Naive thymus-derived CD4-positive, alpha-beta T cell (primary cell): ENCODE results near the gene YIPF4. TPM values are rescaled to one million over a fixed set of nuclear protein-coding genes. Genes with fewer than 3 reads are reported as not detected.
"Not testable (repeated sequence)": the region's sequence is repeated elsewhere in the genome, so short reads cannot be mapped to it uniquely, and the experiment has no call there.

Experiments
- ATAC-seq: fragments of 150-1000 bp; cut with Tn5 transposase; 2 replicates; pipeline ENCODE4 v1.10.0; 2021; ENCODE audit warnings: mild to moderate bottlenecking, moderate library complexity
- CTCF ChIA-PET: fragments of 350-600 bp; sonication (Branson Sonifier 250); formaldehyde crosslinking; loops from one replicate; lab custom pipeline; 2021; ENCODE audit warnings: antibody characterized with exemption; lab: Charles Lee
- POLR2A ChIA-PET: fragments of 350-600 bp; sonication (Branson Sonifier 250); formaldehyde crosslinking; loops from one replicate; lab custom pipeline; 2021; ENCODE audit warnings: antibody characterized with exemption, inconsistent platforms; lab: Charles Lee
- DNase-seq, 9 donors: peaks; one replicate each; pipeline versions ENCODE4 v3.0.0 to v3.0.0-alpha.2; 2020 to 2022; ENCODE audit warnings: mixed read lengths in 1 of 9
- H3K27ac ChIP-seq: one replicate; pipeline ENCODE4 v1.7.0; 2013; ENCODE audit warnings: mild to moderate bottlenecking, low read depth, low read length, moderate library complexity
- H3K27me3 ChIP-seq, 2 donors: one replicate each; pipeline ENCODE4 v1.7.0; 2013; ENCODE audit warnings: low read length in 2 of 2, mild to moderate bottlenecking in 2 of 2, moderate library complexity in 2 of 2; ENCODE audit not compliant: control insufficient read depth in 2 of 2, insufficient read depth in 2 of 2
- H3K36me3 ChIP-seq, 3 experiments: 1 replicate in 2 of 3; 2 replicates in 1 of 3; pipeline ENCODE4 v1.7.0; 2013; ENCODE audit warnings: low read length in 3 of 3, mild to moderate bottlenecking in 3 of 3, moderate library complexity in 1 of 3; ENCODE audit not compliant: insufficient read depth in 3 of 3, control insufficient read depth in 2 of 3
- H3K4me1 ChIP-seq, 2 donors: one replicate each; pipeline ENCODE4 v1.7.0; 2013; ENCODE audit warnings: low read length in 2 of 2, mild to moderate bottlenecking in 2 of 2, moderate library complexity in 1 of 2; ENCODE audit not compliant: control insufficient read depth in 2 of 2, insufficient read depth in 2 of 2
- H3K4me3 ChIP-seq: 2 replicates; pipeline ENCODE4 v1.7.0; 2013; ENCODE audit warnings: mild to moderate bottlenecking, low read length
- H3K9me3 ChIP-seq, 3 experiments: 1 replicate in 2 of 3; 2 replicates in 1 of 3; pipeline ENCODE4 v1.7.0; 2013; ENCODE audit warnings: low read length in 3 of 3; ENCODE audit not compliant: control insufficient read depth in 2 of 3
- H3K27ac Mint-ChIP-seq, 9 donors: one replicate each; pipeline ENCODE4 v1.8.0; 2020 to 2022; ENCODE audit warnings: mixed read lengths in 9 of 9, mild to moderate bottlenecking in 8 of 9, moderate library complexity in 5 of 9, inconsistent platforms in 2 of 9
- H3K27me3 Mint-ChIP-seq, 5 donors: one replicate each; pipeline ENCODE4 v1.8.0; 2021 to 2022; ENCODE audit warnings: mixed read lengths in 5 of 5, mild to moderate bottlenecking in 1 of 5
- H3K36me3 Mint-ChIP-seq, 5 donors: one replicate each; pipeline ENCODE4 v1.8.0; 2020 to 2022; ENCODE audit warnings: mixed read lengths in 5 of 5, mild to moderate bottlenecking in 3 of 5, inconsistent platforms in 1 of 5
- H3K4me1 Mint-ChIP-seq, 7 donors: one replicate each; pipeline ENCODE4 v1.8.0; 2020 to 2022; ENCODE audit warnings: mixed read lengths in 7 of 7, mild to moderate bottlenecking in 3 of 7, inconsistent platforms in 1 of 7
- H3K4me3 Mint-ChIP-seq, 10 donors: one replicate each; pipeline ENCODE4 v1.8.0; 2020 to 2022; ENCODE audit warnings: mild to moderate bottlenecking in 10 of 10, mixed read lengths in 10 of 10, moderate library complexity in 6 of 10, inconsistent platforms in 2 of 10
- H3K9me3 Mint-ChIP-seq, 11 donors: one replicate each; pipeline ENCODE4 v1.8.0; 2020 to 2022; ENCODE audit warnings: mixed read lengths in 11 of 11, mild to moderate bottlenecking in 4 of 11, inconsistent platforms in 1 of 11, moderate library complexity in 1 of 11
- intact Hi-C, 2 donors: fragments of 100-400 bp; cut with micrococcal nuclease; formaldehyde crosslinking; loops; one replicate each; pipeline ENCODE4 v1.15.1; 2023
- polyA plus RNA-seq, 2 donors: library from polyadenylated mRNA; unstranded; fragments of 300-500 nt; fragmentation: Illumina TruSeq; gene quantifications; one replicate each; pipeline ENCODE4 v1.2.3, GENCODE V29; 2021
- total RNA-seq, 6 experiments: library from RNA in 5 of 6; stranded (reverse) in 5 of 6; gene quantifications; 1 replicate in 5 of 6; 2 replicates in 1 of 6; pipeline ENCODE4 v1.2.3 and lab custom pipeline; 2021 to 2026

YIPF4 gene
- total and polyA plus RNA-seq, 7 experiments from 2014 or later: 7.8 to 43.5 (median 24.9) TPM

- H3K4me3 ChIP-seq, POLR2A ChIA-PET, CTCF ChIA-PET: not testable (repeated sequence)
These were observed 15.8 kb downstream of the YIPF4 start for GRCh38 chr2:32293493-32293892.

GRCh38 chr2:32293966-32294562 is 16.4 kb downstream of the YIPF4 start:
- H3K4me3 ChIP-seq, H3K9me3 ChIP-seq, intact Hi-C loops, H3K9me3 Mint-ChIP-seq, H3K27ac Mint-ChIP-seq, H3K36me3 ChIP-seq, POLR2A ChIA-PET, H3K27me3 Mint-ChIP-seq, H3K27ac ChIP-seq, DNase-seq, H3K4me3 Mint-ChIP-seq, H3K4me1 ChIP-seq, CTCF ChIA-PET, H3K27me3 ChIP-seq, ATAC-seq: not testable (repeated sequence)
- Mint-ChIP-seq H3K36me3 (peaks cover 0 to 37% (median 27%) of the 10 kb centered on the region in 5 donors), H3K4me1 (peaks cover 6 to 12% (median 8%) of the 10 kb centered on the region in 7 donors)

More at GRCh38 chr2:32293493-32293892, 15.8 kb downstream of the YIPF4 start:
- H3K9me3 ChIP-seq, H3K9me3 Mint-ChIP-seq, H3K4me3 Mint-ChIP-seq, intact Hi-C loops, H3K27me3 ChIP-seq, H3K36me3 ChIP-seq, H3K4me1 ChIP-seq, H3K27me3 Mint-ChIP-seq, ATAC-seq, DNase-seq, H3K27ac Mint-ChIP-seq, H3K27ac ChIP-seq: not testable (repeated sequence)
- peaks cover 9 to 18% (median 12%) of the 10 kb centered on the region in 7 donors for H3K4me1 Mint-ChIP-seq
- H3K36me3 Mint-ChIP-seq: peaks cover 0 to 37% (median 27%) of the 10 kb centered on the region in 5 donors

GRCh38 chr2:32310577-32310976 is 32.9 kb downstream of the YIPF4 start:
- no peak overlapping the region for H3K27ac ChIP-seq
- H3K27ac Mint-ChIP-seq: no peak overlapping the region
- H3K9me3 ChIP-seq: no peaks in the 10 kb centered on the region
- CTCF ChIA-PET: no interaction called here
- H3K36me3 Mint-ChIP-seq: peaks cover 0 to 20% (median 15%) of the 10 kb centered on the region in 5 donors
- H3K27me3 Mint-ChIP-seq: no peaks in the 10 kb centered on the region
- H3K4me1 Mint-ChIP-seq: no peaks in the 10 kb centered on the region
- peaks cover 0 to 18% (median under 1%) of the 10 kb centered on the region in 3 experiments for H3K36me3 ChIP-seq
- H3K27me3 ChIP-seq: no peaks in the 10 kb centered on the region
- ATAC-seq (no peak), DNase-seq (no peak)
- H3K9me3 Mint-ChIP-seq: no peaks in the 10 kb centered on the region
- POLR2A ChIA-PET: no interaction called here
- intact Hi-C loops: no loop called here
- H3K4me3 ChIP-seq: no peak overlapping the region
- no peaks in the 10 kb centered on the region for H3K4me1 ChIP-seq
- H3K4me3 Mint-ChIP-seq: no peak overlapping the region

GRCh38 chr2:32314886-32315285 is 37.2 kb downstream of the YIPF4 start:
- ATAC-seq (no peak), DNase-seq (no peak)
- Histone ChIP-seq H3K9me3 (no peaks in the 10 kb centered on the region), H3K4me3 (no peak overlapping the region), H3K36me3 (peaks cover 0 to 8% (median 0%) of the 10 kb centered on the region in 3 experiments), H3K27ac (no peak overlapping the region), H3K27me3 (no peaks in the 10 kb centered on the region), H3K4me1 (no peaks in the 10 kb centered on the region)
- H3K27ac Mint-ChIP-seq: no peak overlapping the region
- no peaks in the 10 kb centered on the region for H3K27me3 Mint-ChIP-seq
- CTCF ChIA-PET: no interaction called here
- H3K36me3 Mint-ChIP-seq: peaks cover 0 to 16% (median 7%) of the 10 kb centered on the region in 5 donors
- no peaks in the 10 kb centered on the region for H3K4me1 Mint-ChIP-seq
- intact Hi-C loops: loop anchor here in 1 of 2 donors (5.0 kb wide), 1 partner anchor 42 kb away; the partner anchor contains the start of gene BIRC6
- H3K9me3 Mint-ChIP-seq: no peaks in the 10 kb centered on the region
- H3K4me3 Mint-ChIP-seq: no peak overlapping the region
- POLR2A ChIA-PET: interaction anchor here (0.6 kb wide), 1 partner anchor 40 kb away, joined by 3 read pairs; no protein-coding TSS in a partner anchor

- H3K27me3 Mint-ChIP-seq, H3K4me1 ChIP-seq, CTCF ChIA-PET, H3K4me1 Mint-ChIP-seq, H3K9me3 Mint-ChIP-seq, H3K4me3 Mint-ChIP-seq, intact Hi-C loops, H3K27ac ChIP-seq, POLR2A ChIA-PET, H3K4me3 ChIP-seq, H3K9me3 ChIP-seq, ATAC-seq, H3K27ac Mint-ChIP-seq, DNase-seq, H3K36me3 ChIP-seq, H3K27me3 ChIP-seq: not testable (repeated sequence)
- peaks cover 0 to 23% (median 18%) of the 10 kb centered on the region in 5 donors for H3K36me3 Mint-ChIP-seq
These were observed 51.0 kb downstream of the YIPF4 start for GRCh38 chr2:32328679-32329078.

GRCh38 chr2:32329180-32329980 is 51.7 kb downstream of the YIPF4 start:
- POLR2A ChIA-PET, H3K36me3 ChIP-seq, H3K4me3 ChIP-seq, H3K27me3 Mint-ChIP-seq, H3K4me1 Mint-ChIP-seq, H3K4me1 ChIP-seq, H3K9me3 Mint-ChIP-seq, DNase-seq, intact Hi-C loops, H3K9me3 ChIP-seq, H3K27me3 ChIP-seq, H3K4me3 Mint-ChIP-seq, H3K27ac Mint-ChIP-seq, H3K27ac ChIP-seq, CTCF ChIA-PET, ATAC-seq: not testable (repeated sequence)
- H3K36me3 Mint-ChIP-seq: peaks cover 0 to 23% (median 18%) of the 10 kb centered on the region in 5 donors
